Measurements from ENCODE around the gene PLRG1.

GRCh38 chr4:154574311-154574710 is 24.1 kb upstream of the PLRG1 start:
- TF ChIP-seq CTCF (IDR thresholded peaks at IDR 0.05) (no peak), POLR2A (IDR thresholded peaks at IDR 0.05) (no peak), POLR2AphosphoS5 (IDR thresholded peaks at IDR 0.05) (no peak)

Measured in transverse colon (tissue), 4 donors.